ENCODE measurements around the gene BAHCC1. TPM values are rescaled to one million over a fixed set of nuclear protein-coding genes. Genes with fewer than 3 reads are reported as not detected.

The BAHCC1 gene
- total and polyA plus RNA-seq, 9 of the 15 experiments (the other 6 are each of a cell fraction or from before 2014, with no cell fraction given): 0.14 to 26.9 (median 5.0) TPM

DNA sequence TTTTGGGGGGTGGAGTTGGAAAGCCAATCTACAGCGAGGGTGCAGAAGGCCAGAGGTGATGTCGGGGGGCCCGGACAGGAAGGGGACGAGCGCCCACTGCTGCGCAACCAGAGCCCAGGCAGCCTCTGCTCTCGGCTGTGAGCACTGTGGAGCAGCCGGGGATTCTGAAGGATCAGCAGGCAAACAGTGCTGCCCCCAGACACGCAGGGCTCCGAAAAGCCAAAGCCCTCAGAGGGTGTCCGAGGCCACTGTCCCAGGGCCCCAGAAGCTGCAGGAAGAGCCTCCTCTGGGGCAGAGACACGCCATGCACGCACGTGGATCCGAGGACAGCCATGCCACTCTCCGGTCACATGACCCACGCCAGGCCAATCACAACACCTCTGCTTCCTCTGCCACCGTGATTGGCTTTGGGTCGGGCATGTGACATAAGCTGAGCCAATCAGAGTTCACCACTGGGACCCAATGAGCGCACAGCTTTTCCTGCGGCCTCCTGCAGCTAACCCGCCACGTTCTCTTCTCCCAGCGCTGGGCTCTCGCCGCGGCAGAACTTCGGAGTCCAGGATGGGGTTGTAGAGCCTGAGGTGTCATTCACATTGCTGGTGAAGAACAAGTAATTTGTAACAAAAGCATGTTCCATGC, 76.7 kb downstream of the BAHCC1 start (continued):
- TF ChIP-seq, protein P1, sequence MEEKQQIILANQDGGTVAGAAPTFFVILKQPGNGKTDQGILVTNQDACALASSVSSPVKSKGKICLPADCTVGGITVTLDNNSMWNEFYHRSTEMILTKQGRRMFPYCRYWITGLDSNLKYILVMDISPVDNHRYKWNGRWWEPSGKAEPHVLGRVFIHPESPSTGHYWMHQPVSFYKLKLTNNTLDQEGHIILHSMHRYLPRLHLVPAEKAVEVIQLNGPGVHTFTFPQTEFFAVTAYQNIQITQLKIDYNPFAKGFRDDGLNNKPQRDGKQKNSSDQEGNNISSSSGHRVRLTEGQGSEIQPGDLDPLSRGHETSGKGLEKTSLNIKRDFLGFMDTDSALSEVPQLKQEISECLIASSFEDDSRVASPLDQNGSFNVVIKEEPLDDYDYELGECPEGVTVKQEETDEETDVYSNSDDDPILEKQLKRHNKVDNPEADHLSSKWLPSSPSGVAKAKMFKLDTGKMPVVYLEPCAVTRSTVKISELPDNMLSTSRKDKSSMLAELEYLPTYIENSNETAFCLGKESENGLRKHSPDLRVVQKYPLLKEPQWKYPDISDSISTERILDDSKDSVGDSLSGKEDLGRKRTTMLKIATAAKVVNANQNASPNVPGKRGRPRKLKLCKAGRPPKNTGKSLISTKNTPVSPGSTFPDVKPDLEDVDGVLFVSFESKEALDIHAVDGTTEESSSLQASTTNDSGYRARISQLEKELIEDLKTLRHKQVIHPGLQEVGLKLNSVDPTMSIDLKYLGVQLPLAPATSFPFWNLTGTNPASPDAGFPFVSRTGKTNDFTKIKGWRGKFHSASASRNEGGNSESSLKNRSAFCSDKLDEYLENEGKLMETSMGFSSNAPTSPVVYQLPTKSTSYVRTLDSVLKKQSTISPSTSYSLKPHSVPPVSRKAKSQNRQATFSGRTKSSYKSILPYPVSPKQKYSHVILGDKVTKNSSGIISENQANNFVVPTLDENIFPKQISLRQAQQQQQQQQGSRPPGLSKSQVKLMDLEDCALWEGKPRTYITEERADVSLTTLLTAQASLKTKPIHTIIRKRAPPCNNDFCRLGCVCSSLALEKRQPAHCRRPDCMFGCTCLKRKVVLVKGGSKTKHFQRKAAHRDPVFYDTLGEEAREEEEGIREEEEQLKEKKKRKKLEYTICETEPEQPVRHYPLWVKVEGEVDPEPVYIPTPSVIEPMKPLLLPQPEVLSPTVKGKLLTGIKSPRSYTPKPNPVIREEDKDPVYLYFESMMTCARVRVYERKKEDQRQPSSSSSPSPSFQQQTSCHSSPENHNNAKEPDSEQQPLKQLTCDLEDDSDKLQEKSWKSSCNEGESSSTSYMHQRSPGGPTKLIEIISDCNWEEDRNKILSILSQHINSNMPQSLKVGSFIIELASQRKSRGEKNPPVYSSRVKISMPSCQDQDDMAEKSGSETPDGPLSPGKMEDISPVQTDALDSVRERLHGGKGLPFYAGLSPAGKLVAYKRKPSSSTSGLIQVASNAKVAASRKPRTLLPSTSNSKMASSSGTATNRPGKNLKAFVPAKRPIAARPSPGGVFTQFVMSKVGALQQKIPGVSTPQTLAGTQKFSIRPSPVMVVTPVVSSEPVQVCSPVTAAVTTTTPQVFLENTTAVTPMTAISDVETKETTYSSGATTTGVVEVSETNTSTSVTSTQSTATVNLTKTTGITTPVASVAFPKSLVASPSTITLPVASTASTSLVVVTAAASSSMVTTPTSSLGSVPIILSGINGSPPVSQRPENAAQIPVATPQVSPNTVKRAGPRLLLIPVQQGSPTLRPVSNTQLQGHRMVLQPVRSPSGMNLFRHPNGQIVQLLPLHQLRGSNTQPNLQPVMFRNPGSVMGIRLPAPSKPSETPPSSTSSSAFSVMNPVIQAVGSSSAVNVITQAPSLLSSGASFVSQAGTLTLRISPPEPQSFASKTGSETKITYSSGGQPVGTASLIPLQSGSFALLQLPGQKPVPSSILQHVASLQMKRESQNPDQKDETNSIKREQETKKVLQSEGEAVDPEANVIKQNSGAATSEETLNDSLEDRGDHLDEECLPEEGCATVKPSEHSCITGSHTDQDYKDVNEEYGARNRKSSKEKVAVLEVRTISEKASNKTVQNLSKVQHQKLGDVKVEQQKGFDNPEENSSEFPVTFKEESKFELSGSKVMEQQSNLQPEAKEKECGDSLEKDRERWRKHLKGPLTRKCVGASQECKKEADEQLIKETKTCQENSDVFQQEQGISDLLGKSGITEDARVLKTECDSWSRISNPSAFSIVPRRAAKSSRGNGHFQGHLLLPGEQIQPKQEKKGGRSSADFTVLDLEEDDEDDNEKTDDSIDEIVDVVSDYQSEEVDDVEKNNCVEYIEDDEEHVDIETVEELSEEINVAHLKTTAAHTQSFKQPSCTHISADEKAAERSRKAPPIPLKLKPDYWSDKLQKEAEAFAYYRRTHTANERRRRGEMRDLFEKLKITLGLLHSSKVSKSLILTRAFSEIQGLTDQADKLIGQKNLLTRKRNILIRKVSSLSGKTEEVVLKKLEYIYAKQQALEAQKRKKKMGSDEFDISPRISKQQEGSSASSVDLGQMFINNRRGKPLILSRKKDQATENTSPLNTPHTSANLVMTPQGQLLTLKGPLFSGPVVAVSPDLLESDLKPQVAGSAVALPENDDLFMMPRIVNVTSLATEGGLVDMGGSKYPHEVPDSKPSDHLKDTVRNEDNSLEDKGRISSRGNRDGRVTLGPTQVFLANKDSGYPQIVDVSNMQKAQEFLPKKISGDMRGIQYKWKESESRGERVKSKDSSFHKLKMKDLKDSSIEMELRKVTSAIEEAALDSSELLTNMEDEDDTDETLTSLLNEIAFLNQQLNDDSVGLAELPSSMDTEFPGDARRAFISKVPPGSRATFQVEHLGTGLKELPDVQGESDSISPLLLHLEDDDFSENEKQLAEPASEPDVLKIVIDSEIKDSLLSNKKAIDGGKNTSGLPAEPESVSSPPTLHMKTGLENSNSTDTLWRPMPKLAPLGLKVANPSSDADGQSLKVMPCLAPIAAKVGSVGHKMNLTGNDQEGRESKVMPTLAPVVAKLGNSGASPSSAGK (IDR thresholded peaks at IDR 0.05): peak; percentile 100
- TF ChIP-seq KLF16 (IDR thresholded peaks at IDR 0.05): no peak
- no peak for TF ChIP-seq BDP1 (IDR thresholded peaks at IDR 0.05; ENCODE audit: insufficient read depth, insufficient read length)
- TF ChIP-seq RNF219 (CRISPR knock-in tag; IDR thresholded peaks at IDR 0.05): no peak
- 0 out of 2 replicates have a peak, but pooled peaks have one; percentile 16 for TF ChIP-seq KLF13 (tag; IDR thresholded peaks at IDR 0.05; ENCODE audit: borderline replicate concordance, low read depth)
- TF ChIP-seq SMAD4 (CRISPR knock-in tag; conservative IDR thresholded peaks at IDR 0.05): peak; percentile 72; the same call in 1 of the 2 replicates
- no peak for TF ChIP-seq SMARCC2 (IDR thresholded peaks at IDR 0.05; ENCODE audit: low read depth)
- peak; percentile 99 for TF ChIP-seq L3MBTL2 (IDR thresholded peaks at IDR 0.05)
- peak; percentile 99 for TF ChIP-seq EP400 (IDR thresholded peaks at IDR 0.05)
- TF ChIP-seq, protein P2, sequence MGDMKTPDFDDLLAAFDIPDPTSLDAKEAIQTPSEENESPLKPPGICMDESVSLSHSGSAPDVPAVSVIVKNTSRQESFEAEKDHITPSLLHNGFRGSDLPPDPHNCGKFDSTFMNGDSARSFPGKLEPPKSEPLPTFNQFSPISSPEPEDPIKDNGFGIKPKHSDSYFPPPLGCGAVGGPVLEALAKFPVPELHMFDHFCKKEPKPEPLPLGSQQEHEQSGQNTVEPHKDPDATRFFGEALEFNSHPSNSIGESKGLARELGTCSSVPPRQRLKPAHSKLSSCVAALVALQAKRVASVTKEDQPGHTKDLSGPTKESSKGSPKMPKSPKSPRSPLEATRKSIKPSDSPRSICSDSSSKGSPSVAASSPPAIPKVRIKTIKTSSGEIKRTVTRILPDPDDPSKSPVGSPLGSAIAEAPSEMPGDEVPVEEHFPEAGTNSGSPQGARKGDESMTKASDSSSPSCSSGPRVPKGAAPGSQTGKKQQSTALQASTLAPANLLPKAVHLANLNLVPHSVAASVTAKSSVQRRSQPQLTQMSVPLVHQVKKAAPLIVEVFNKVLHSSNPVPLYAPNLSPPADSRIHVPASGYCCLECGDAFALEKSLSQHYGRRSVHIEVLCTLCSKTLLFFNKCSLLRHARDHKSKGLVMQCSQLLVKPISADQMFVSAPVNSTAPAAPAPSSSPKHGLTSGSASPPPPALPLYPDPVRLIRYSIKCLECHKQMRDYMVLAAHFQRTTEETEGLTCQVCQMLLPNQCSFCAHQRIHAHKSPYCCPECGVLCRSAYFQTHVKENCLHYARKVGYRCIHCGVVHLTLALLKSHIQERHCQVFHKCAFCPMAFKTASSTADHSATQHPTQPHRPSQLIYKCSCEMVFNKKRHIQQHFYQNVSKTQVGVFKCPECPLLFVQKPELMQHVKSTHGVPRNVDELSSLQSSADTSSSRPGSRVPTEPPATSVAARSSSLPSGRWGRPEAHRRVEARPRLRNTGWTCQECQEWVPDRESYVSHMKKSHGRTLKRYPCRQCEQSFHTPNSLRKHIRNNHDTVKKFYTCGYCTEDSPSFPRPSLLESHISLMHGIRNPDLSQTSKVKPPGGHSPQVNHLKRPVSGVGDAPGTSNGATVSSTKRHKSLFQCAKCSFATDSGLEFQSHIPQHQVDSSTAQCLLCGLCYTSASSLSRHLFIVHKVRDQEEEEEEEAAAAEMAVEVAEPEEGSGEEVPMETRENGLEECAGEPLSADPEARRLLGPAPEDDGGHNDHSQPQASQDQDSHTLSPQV (IDR thresholded peaks at IDR 0.05): peak; percentile 98
